Measurements from ENCODE around the gene CCDC102A. TPM values are rescaled to one million over a fixed set of nuclear protein-coding genes. Genes with fewer than 3 reads are reported as not detected.

Gene CCDC102A
- total and polyA plus RNA-seq, 5 experiments from 2014 or later: 7.0 to 17.0 (median 9.2) TPM

DNA sequence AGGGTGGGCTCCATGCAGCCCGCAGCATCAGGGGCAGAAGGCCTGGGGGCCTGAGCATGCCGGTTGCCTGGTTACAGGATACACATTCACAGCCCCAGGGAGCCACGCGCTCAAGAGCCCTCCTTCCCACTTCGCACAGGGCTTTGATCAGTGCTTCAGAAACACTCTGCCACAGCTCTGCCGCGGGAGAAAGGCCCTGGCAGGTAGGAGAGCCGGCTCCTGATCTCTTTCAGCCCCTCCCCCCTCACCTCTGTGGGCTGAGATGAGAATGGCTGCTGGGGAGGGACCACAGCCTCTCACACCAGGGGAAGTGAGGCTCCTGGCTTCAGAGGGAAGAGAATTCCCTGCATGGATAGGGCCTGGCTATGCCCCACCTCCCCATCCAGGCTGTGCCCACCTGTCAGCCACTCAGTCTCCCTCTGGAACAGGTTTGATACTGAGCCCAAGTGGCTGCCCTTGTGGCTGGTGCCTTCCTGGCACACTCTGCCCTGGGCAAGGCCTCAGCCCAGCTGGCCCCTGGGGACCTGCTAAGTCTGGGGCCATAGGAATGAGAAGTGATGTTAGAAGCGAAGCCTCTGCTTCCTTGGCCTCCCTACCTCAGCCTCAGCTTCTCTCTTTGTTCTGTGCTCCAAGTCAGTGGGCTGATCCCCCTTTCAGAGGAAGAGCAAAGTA lies 58.7 kb downstream of the CCDC102A start:
- no peak for DNase-seq
- no peaks in the 10 kb centered on the region for H3K9me3 Mint-ChIP-seq
- peaks cover 0 to 2% (median 0%) of the 10 kb centered on the region in 5 donors for H3K27me3 Mint-ChIP-seq
- ATAC-seq: no peak
- H3K27ac Mint-ChIP-seq: peak overlapping the region in 1 of 10 donors; percentile 85
- H3K4me1 Mint-ChIP-seq: peaks cover 12 to 21% (median 19%) of the 10 kb centered on the region in 4 donors
- POLR2A ChIA-PET: interaction anchor here (2.2 kb wide), 1 partner anchor 15 kb away, joined by 6 read pairs; the partner anchor contains the start of gene POLR2C
- peaks cover 0 to 5% (median 0%) of the 10 kb centered on the region in 3 donors for H3K36me3 Mint-ChIP-seq
- no peak overlapping the region for H3K4me3 Mint-ChIP-seq

DNA sequence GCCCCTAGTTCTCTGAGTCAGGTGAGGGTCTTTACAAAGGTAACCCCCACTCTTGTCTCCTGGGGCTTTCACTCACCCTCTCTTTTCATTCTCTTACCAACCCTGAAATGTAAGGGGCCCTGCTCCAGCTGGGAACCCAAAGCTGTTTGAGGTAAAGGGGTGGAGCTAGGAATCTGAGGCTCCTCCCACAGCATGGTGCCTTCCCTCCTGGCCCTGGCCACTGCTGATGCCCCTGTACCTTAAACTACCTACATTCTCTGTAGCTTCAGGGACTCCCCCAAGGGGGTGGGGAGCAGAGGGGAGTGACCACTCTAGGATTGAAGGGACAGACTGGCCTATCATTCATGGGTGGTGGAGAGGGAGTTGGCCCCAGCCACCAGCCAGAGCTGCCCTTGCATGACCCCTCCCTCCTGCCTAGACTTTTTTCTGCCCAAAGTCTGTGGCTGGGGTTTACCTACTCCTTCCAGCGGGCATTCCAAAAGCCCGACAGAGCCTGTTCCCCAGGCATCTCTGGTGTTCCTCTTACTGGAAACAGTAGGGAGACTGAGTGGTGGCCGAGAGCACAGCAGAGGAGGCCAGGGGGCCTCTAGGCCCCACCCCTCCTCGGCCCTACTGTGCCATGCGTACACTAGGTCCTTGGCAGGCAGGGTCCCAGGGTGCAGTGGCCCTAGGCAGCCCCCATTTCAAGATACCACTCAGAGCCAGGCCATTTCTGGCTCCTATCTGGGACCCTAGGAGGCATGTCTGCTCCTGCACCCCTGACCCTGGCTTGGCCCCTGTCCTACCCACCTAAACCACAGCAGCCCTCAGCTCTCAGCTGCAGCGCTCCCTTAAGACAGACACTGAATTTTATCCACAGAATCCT lies 59.6 kb downstream of the CCDC102A start:
- Mint-ChIP-seq H3K36me3 (peaks cover 0 to 10% (median 0%) of the 10 kb centered on the region in 3 donors), H3K27me3 (peaks cover 0 to 2% (median 0%) of the 10 kb centered on the region in 5 donors), H3K9me3 (no peaks in the 10 kb centered on the region), H3K4me1 (peaks cover 14 to 23% (median 21%) of the 10 kb centered on the region in 4 donors), H3K27ac (peak overlapping the region in 4 of 10 donors; percentile 66 to 85 (median 70)), H3K4me3 (peak overlapping the region in 6 of 10 donors; percentile 36 to 71 (median 52))
- ATAC-seq (no peak), DNase-seq (no peak)
- POLR2A ChIA-PET: interaction anchor here (2.2 kb wide), 1 partner anchor 15 kb away, joined by 6 read pairs; the partner anchor contains the start of gene POLR2C

DNA sequence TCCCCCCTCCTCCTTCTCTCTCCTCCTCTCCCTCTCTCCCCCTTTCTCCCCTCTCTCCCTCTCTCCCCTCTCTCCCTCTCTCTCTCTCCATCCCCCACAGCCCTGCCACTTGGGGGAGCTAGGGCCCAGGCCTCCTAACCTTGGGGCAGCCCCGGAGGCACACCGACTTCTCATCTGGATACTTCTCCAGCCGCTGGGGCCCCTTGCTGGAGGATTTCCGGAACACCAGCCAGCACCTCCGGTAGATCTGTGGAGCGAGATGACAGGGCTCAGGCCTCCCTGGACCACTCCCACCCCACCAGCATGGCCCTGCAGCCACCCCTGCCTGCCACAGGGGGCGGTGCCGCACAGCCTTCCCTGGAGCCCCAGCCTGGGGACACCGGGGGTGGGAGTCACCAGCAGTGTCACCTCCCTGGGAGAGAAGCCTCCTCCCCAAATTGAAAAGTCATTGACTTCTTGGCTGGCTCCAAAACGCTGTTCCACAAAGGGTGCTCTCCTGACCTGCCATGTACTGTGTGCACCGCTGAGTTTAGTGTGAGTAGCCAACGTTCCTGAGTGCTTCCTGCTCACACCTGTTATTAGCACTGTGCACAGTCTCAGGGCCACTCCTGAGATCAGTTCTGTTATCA lies 60.5 kb downstream of the CCDC102A start:
- Mint-ChIP-seq H3K27ac (peak overlapping the region in 7 of 10 donors; percentile 48 to 81 (median 56)), H3K27me3 (peaks cover 0 to 2% (median 0%) of the 10 kb centered on the region in 5 donors), H3K36me3 (peaks cover 0 to 18% (median 0%) of the 10 kb centered on the region in 3 donors), H3K4me1 (peaks cover 12 to 24% (median 21%) of the 10 kb centered on the region in 4 donors), H3K4me3 (peak overlapping the region in 7 of 10 donors; percentile 6 to 71 (median 36)), H3K9me3 (no peaks in the 10 kb centered on the region)
- DNase-seq: peak; percentile 36 to 85 (median 69)
- ATAC-seq: peak; percentile 95 to 98
- POLR2A ChIA-PET: interaction anchor here (1.2 kb wide), 1 partner anchor 44 kb away, joined by 3 read pairs; no protein-coding TSS in a partner anchor

DNA sequence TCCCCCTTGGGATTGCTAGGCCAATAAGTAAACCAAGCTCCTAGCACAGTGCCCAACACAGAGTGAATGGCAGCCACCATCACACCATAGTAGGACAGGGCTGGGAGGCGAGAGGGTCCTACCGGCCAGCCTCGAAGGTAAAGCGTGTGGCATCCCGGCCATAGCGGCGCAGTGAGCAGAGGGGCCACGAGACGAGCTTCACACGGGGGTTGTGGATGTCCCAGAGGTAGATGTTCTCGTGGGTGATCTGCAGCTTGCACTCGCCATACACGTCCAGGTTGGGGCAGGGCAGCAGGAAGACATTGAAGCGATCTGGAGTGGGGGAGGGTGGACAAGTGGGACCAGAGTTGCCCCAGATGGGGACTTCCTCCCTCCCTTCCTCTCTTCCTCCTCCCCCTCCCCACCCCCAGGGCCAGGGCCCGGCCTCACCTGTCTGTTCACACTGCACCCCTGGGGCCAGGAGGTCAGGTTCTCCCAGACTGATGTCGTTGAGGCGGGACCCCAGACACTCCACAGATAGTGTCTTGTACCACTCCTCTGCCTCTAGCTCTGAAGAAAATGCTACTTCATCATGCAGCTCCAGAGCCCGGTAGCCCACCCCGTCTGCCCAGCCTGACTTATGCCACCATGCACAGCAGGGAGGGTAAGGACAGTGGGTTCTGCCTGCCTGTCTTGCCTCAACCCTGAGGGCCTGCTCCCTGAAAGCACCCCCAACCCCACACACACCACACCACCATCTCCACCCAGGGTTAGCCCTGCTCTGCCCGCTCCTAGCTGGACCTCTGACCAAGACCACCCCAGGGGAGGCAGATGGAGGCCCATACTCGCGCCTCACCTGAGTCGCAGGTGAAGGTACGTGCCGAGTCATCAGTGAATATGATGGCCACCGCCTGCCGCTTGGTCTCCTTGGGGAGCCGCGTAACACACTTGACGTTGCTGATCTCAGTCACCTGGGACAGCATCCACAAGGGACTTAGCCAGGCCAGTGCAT lies 61.4 kb downstream of the CCDC102A start:
- ATAC-seq (no peak), DNase-seq (no peak)
- no peaks in the 10 kb centered on the region for H3K27me3 Mint-ChIP-seq
- H3K4me3 Mint-ChIP-seq: peak overlapping the region in 1 of 10 donors; percentile 36
- H3K4me1 Mint-ChIP-seq: peaks cover 10 to 24% (median 21%) of the 10 kb centered on the region in 4 donors
- POLR2A ChIA-PET: interaction anchor here (0.6 to 2.2 kb wide), 4 partner anchors 9 to 459 kb away, joined by 3 to 5 read pairs (median 4); no protein-coding TSS in a partner anchor
- no peaks in the 10 kb centered on the region for H3K9me3 Mint-ChIP-seq
- H3K36me3 Mint-ChIP-seq: peaks cover 0 to 25% (median 0%) of the 10 kb centered on the region in 3 donors
- peak overlapping the region in 6 of 10 donors; percentile 21 to 73 (median 47) for H3K27ac Mint-ChIP-seq

DNA sequence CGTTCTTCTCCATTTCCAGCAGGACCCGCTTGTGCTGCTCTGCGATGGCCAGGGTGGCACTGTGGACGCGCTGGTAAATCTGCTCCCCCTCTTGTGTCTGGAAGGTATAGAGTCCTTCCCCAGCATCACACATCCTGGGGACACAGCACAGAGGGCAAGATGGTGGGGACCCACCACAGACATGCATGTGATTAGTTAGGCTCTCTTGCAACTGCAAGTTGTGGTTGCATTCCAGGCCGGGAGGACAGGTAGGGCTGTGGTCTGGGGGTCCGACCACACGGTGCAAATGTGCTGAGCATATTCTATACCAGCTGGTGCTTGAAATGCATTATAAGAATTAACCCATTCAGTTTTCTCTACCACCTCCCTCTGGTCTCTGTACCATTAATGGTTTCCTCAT lies 62.5 kb downstream of the CCDC102A start:
- Mint-ChIP-seq H3K9me3 (no peaks in the 10 kb centered on the region), H3K4me3 (no peak overlapping the region), H3K4me1 (peaks cover 8 to 19% (median 16%) of the 10 kb centered on the region in 4 donors), H3K27ac (peak overlapping the region in 3 of 10 donors; percentile 22 to 73 (median 24)), H3K27me3 (no peaks in the 10 kb centered on the region), H3K36me3 (peaks cover 0 to 33% (median 0%) of the 10 kb centered on the region in 3 donors)
- POLR2A ChIA-PET: interaction anchor here (1.2 to 2.2 kb wide), 3 partner anchors 9 to 12 kb away, joined by 4 to 7 read pairs (median 5); partner anchors contain the start of gene POLR2C
- DNase-seq: no peak
- no peak for ATAC-seq

DNA sequence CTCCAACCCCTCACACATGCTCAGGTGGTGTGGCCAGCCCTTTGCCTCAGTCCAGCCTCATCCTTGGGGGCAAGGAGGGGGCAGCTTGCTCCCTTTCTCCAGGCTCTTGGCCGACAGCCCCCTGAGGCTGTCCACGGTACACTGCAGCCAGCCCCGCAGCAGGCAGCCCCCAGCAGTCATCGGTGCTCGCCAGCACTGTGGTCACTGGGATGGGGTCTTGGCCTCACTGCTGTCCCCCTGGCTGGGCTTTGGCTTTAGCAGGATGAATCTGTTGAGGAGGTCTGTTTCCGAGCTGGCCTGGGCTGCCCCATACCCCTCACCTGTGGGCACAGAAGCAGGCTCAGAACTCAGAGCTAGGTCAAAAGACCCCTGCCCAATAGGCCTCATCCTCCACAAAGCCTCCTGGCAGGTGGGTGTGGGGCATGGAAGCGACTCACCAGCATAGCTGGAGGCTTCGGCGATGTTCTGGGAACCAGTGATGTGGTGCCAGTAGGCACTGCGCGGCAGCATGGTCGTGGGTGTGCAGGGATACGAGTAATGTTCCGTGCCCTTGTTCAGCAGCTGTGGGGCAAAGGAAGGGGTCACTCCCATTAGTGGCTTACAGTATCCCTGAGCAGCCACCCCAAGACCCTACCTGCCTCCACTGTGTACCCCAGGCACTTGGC lies 63.1 kb downstream of the CCDC102A start:
- peaks cover 8 to 19% (median 12%) of the 10 kb centered on the region in 4 donors for H3K4me1 Mint-ChIP-seq
- H3K4me3 Mint-ChIP-seq: no peak overlapping the region
- peak overlapping the region in 3 of 10 donors; percentile 49 to 65 (median 59) for H3K27ac Mint-ChIP-seq
- ATAC-seq (no peak), DNase-seq (no peak)
- no peaks in the 10 kb centered on the region for H3K27me3 Mint-ChIP-seq
- peaks cover 0 to 36% (median 1%) of the 10 kb centered on the region in 3 donors for H3K36me3 Mint-ChIP-seq
- POLR2A ChIA-PET: interaction anchor here (1.7 to 2.2 kb wide), 2 partner anchors 9 to 11 kb away, joined by 4 to 7 read pairs; partner anchors contain the start of gene POLR2C
- H3K9me3 Mint-ChIP-seq: no peaks in the 10 kb centered on the region

DNA sequence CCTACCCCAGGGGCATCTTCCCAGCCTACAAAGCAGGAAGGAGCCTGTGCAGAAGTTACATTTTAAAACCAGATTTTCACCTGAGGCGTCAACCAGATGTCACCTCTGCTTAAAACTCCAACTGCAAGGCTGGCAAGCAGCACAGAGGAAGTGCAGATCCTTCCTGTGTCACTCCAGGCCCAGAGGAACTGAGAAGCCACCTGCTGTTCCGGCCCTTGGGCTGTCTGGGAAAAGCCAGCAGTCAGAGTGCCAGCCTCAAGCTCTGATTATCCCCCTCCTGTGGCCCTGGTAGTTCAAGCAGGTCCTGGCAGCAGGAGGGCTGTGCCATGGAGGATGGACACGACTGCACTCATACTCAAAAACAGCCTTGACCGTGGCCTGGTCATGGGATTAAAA lies 63.7 kb downstream of the CCDC102A start:
- Mint-ChIP-seq H3K4me3 (no peak overlapping the region), H3K27me3 (no peaks in the 10 kb centered on the region), H3K9me3 (no peaks in the 10 kb centered on the region), H3K4me1 (peaks cover 8 to 19% (median 13%) of the 10 kb centered on the region in 4 donors), H3K36me3 (peaks cover 0 to 43% (median 3%) of the 10 kb centered on the region in 3 donors), H3K27ac (peak overlapping the region in 4 of 10 donors; percentile 7 to 65 (median 30))
- no peak for DNase-seq
- no peak for ATAC-seq
- POLR2A ChIA-PET: interaction anchor here (1.7 kb wide), 1 partner anchor 10 kb away, joined by 7 read pairs; the partner anchor contains the start of gene POLR2C

DNA sequence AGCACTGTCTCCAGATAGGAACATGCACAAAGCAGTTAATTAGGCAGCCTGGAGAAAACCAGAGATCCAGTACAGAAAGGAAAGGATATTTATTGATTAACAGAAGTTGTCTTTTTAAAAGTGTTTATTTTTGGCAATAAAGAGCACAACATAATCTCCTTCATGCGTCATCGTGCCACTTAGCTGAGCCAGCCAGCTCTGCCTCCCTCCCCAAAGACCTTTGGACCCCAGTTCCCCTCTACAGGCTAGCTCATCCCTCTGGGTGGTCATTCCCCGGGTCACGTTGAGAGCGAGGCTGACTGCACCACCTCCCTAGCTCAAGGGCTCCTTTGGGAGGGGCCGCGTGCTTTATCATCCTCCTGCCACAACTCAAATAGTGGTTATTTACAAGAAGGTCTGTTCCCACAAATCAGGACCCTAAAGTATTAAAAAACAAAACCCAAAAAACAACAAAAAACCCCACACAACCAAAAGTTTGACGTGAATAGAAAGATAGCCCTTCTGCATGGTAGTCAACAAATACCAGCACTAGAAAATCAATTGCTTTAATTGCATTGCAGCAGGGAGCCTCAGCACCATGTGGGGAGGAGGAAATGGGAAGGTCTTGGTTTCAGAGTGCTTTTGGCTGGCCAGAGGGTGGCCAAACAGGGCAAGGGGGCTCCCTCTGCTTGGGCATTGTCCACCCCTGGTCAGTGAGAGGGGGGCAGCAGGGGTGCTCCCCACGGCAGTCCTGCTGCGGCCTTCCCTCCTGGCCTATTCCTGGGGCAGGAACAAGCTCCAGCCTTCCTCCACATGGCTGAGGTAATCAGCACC lies 64.3 kb downstream of the CCDC102A start:
- ATAC-seq (no peak), DNase-seq (no peak)
- peak overlapping the region in 4 of 10 donors; percentile 24 to 65 (median 44) for H3K27ac Mint-ChIP-seq
- H3K27me3 Mint-ChIP-seq: no peaks in the 10 kb centered on the region
- no peaks in the 10 kb centered on the region for H3K9me3 Mint-ChIP-seq
- H3K4me3 Mint-ChIP-seq: no peak overlapping the region
- H3K4me1 Mint-ChIP-seq: peaks cover 8 to 19% (median 11%) of the 10 kb centered on the region in 4 donors
- POLR2A ChIA-PET: interaction anchor here (0.9 to 1.7 kb wide), 2 partner anchors 10 kb away, joined by 4 to 7 read pairs; partner anchors contain the start of gene POLR2C
- peaks cover 0 to 49% (median 3%) of the 10 kb centered on the region in 3 donors for H3K36me3 Mint-ChIP-seq

DNA sequence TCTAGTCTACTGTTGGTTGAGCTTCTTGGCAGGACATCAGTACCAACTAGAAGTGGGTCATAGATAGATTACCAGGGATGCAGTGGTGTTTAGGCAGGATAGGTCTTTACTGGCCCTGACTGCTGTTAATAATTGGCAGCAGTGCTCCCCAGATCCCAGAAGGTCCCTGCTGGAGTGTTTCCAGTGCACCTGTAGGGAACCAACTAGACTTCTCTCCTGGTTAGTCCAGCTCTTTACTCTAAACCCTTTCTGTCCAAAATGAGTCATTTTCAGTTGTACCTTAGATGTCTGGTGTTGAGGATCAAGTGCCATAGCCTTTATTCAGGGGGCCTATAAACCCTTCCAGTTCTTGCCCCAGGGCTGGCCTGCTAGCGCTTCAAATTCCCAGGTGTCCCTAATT lies 65.2 kb downstream of the CCDC102A start:
- Mint-ChIP-seq H3K27ac (peak overlapping the region in 4 of 10 donors; percentile 4 to 43 (median 32)), H3K4me3 (no peak overlapping the region), H3K27me3 (no peaks in the 10 kb centered on the region), H3K9me3 (no peaks in the 10 kb centered on the region), H3K4me1 (peaks cover 4 to 15% (median 8%) of the 10 kb centered on the region in 4 donors), H3K36me3 (peaks cover 0 to 56% (median 3%) of the 10 kb centered on the region in 3 donors)
- ATAC-seq: no peak
- POLR2A ChIA-PET: interaction anchor here (0.9 kb wide), 1 partner anchor 9 kb away, joined by 4 read pairs; the partner anchor contains the start of gene POLR2C
- no peak for DNase-seq

DNA sequence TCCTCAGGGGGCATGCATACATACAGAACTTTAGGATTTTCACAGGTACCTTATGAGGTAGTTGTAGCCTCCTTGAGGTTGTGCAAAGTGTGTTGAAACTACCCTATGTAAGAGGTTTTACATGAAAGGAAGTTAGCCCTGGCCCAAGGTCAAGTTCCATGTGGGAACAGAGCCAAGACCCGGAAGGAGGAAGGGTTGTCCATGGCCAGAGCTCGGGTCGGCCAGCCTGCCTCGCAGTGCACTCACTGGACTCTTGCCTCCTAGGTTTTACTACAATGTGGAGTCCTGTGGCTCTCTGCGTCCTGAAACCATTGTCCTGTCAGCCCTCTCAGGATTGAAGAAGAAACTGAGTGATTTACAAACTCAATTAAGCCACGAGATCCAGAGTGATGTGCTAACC lies 65.7 kb downstream of the CCDC102A start:
- ATAC-seq (no peak), DNase-seq (no peak)
- Mint-ChIP-seq H3K9me3 (no peaks in the 10 kb centered on the region), H3K4me1 (peaks cover 3 to 15% (median 7%) of the 10 kb centered on the region in 4 donors), H3K27ac (peak overlapping the region in 2 of 10 donors; percentile 4 to 15), H3K4me3 (no peak overlapping the region), H3K36me3 (peaks cover 0 to 61% (median 3%) of the 10 kb centered on the region in 3 donors), H3K27me3 (no peaks in the 10 kb centered on the region)
- POLR2A ChIA-PET: no interaction called here

All from naive thymus-derived CD8-positive, alpha-beta T cell (primary cell).